Nephron progenitor cell (in vitro differentiated cells): ENCODE measurements around the gene EPS8.

Source experiments
- DNase-seq: peaks from one replicate; pipeline ENCODE4 v3.0.0; 2021
- H3K27ac Mint-ChIP-seq: 2 replicates; pipeline ENCODE4 v1.8.0; 2021; ENCODE audit warnings: mild to moderate bottlenecking, moderate library complexity, mixed read lengths
- H3K27me3 Mint-ChIP-seq: 2 replicates; pipeline ENCODE4 v1.8.0; 2021; ENCODE audit warnings: mild to moderate bottlenecking, low read depth, mixed read lengths; ENCODE audit not compliant: poor library complexity
- H3K36me3 Mint-ChIP-seq: 2 replicates; pipeline ENCODE4 v1.8.0; 2021; ENCODE audit warnings: low read depth, mixed read lengths
- H3K4me1 Mint-ChIP-seq: 2 replicates; pipeline ENCODE4 v1.8.0; 2021; ENCODE audit warnings: mixed read lengths
- H3K4me3 Mint-ChIP-seq: 2 replicates; pipeline ENCODE4 v1.8.0; 2021; ENCODE audit warnings: mild to moderate bottlenecking, moderate library complexity, mixed read lengths
- H3K9me3 Mint-ChIP-seq: 2 replicates; pipeline ENCODE4 v1.8.0; 2021; ENCODE audit warnings: mild to moderate bottlenecking, moderate library complexity, mixed read lengths
- TF ChIP-seq, protein P1 (sequence below): fragments of 200-600 bp; sonication (generic); IDR thresholded peaks from 2 replicates; pipeline ENCODE4 v1.5.0; 2021; ENCODE audit warnings: antibody characterized with exemption

Gene EPS8

DNA sequence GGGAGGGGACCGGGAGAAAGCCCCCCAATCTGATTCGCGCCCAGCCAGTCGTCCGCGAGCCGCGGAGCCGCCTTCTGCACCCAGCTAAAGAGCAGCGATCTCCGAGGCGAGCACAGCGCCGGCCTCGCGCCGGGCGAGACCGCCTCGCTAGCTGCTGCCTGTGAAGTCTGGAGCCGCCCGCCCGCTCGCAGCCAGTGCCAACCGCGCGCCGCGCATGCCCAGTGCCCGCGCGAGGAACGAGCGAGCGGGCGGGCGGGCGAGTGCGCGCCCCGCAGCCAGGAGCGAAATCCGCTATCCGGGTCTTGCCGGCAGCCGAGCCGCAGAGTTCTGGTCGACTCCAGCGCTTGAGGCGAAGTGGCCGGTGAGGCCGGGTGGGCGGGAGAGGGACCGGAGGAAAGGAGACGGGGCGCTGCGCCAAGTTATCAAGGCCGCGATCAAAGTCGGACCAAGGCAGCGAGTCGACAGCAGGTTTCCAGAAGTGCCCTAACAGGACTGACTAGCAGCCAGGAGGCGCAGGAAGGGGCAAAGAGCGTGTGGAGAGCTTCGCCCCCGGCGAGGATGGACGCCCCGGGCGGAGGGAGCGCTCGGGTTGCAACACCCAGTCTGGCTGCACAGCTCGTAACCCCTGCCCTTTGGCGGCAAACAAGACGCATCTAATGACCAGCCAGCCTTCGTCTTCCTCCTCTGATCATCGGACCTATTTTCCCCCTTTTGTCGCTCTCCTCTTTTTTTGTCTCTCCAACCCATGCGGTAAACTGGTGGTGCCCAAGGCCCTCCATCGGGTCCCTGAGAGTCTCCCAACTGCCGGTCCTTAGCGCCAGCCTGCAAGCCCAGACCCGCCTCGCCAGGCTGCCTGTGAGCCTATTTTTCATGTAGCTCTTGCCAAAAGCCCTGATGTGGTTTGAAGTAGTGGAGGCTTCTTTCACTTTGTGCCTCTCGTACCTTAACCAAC, at the start of gene EPS8:
Gene EPS8 (minus strand): TSS at position 169 of the 952 bp plus-strand sequence. CDS start 106,437 bp downstream, outside the sequence.
- H3K4me1 Mint-ChIP-seq = peaks cover 17% of the 10 kb centered on the region
- peaks cover 6% of the 10 kb centered on the region for H3K9me3 Mint-ChIP-seq
- peaks cover 8% of the 10 kb centered on the region for H3K36me3 Mint-ChIP-seq
- H3K27me3 Mint-ChIP-seq = peaks cover 40% of the 10 kb centered on the region
- TF ChIP-seq, protein P1, sequence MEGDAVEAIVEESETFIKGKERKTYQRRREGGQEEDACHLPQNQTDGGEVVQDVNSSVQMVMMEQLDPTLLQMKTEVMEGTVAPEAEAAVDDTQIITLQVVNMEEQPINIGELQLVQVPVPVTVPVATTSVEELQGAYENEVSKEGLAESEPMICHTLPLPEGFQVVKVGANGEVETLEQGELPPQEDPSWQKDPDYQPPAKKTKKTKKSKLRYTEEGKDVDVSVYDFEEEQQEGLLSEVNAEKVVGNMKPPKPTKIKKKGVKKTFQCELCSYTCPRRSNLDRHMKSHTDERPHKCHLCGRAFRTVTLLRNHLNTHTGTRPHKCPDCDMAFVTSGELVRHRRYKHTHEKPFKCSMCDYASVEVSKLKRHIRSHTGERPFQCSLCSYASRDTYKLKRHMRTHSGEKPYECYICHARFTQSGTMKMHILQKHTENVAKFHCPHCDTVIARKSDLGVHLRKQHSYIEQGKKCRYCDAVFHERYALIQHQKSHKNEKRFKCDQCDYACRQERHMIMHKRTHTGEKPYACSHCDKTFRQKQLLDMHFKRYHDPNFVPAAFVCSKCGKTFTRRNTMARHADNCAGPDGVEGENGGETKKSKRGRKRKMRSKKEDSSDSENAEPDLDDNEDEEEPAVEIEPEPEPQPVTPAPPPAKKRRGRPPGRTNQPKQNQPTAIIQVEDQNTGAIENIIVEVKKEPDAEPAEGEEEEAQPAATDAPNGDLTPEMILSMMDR = no peak
- H3K27ac Mint-ChIP-seq = no peak within 1 kb of the TSS
- DNase-seq = peak; percentile 98
- peak within 1 kb of the TSS; percentile 87 for H3K4me3 Mint-ChIP-seq

DNA sequence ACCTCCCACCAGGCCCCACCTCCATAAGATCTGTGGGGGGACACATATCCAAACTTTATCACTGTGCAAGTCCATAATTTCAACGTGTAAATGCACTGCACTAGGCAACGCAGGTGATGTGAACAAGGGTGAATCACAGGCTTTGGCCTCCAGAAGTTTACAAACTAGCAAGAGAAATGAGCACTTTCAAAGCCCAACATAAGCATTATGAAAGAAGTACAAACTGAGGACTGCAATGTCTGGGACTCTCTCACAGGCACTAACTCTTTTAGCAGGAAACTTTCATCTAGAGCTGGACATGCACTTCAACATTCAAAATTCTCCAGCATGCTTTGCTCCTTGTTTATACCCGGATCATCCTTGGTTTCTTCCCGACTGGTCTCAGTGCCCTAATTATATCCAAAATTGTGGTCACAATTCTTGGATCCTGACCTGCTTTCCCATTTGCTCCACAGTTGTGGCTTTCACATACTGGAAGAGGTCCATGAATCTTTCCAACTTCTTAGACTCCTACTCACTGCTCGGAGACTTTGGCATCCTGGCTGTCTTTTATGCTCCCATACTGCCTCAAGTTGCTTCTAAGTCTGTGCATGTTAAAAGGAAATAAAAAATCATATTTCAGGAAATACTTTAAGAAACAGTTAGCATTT, 48.1 kb upstream of the EPS8 start:
- Mint-ChIP-seq H3K27ac (no peak overlapping the region), H3K27me3 (peaks cover 7% of the 10 kb centered on the region), H3K36me3 (no peaks in the 10 kb centered on the region), H3K4me1 (peaks cover 5% of the 10 kb centered on the region), H3K4me3 (no peak overlapping the region), H3K9me3 (peaks cover 12% of the 10 kb centered on the region)
- DNase-seq = no peak
- TF ChIP-seq, protein P1 = no peak

DNA sequence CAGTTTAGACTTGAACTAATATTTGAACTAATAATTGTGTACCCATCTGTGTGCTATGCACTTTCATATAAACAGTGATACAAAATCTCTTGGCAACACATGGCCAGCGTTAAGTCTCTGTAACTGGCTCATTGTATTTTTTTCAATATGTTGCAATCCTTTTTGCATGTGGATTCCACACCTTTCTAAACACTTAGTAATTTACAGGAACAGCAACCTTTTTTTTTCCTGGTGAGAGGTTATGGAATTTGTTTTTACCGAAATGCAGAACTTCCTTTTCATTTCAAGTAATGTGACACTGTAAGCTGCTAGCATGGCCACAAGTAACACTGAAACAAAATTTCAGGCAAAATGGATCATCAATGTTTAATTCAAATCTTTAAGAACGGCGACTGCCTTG, 45.4 kb upstream of the EPS8 start:
- H3K36me3 Mint-ChIP-seq = no peaks in the 10 kb centered on the region
- H3K27ac Mint-ChIP-seq = no peak overlapping the region
- H3K9me3 Mint-ChIP-seq = peaks cover 12% of the 10 kb centered on the region
- no peak for DNase-seq
- peaks cover 7% of the 10 kb centered on the region for H3K27me3 Mint-ChIP-seq
- H3K4me3 Mint-ChIP-seq = no peak overlapping the region
- H3K4me1 Mint-ChIP-seq = peaks cover 5% of the 10 kb centered on the region
- TF ChIP-seq, protein P1 = no peak

DNA sequence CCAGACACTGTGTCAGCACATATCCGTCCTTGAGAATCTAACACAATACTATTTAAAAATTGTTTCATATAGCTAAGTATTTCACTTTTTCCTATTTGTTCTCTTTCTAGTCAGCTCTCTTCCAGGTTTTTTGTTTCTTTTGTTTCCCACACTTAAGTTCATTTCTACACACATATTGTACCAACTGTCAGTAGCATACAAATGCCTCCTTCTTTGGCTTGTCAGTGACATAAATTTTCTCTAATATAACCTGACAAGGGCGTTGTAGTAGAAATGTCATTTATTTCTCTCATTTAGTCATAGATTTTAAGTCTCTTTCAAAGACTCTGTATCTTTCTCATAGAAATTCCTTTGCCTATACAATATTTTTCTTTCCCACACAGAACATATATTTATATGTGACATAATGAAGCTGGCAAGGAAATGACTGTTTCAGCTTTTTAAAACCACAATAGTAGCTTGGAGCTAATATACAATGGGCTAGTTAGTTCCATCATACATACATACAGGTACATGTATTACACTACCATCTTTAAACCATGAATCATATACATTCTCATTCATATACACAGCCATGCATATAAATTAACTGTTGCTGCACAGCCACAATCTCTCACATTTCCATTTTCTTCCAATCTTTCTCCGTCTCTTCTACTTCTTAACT, 42.3 kb upstream of the EPS8 start:
- no peaks in the 10 kb centered on the region for H3K4me1 Mint-ChIP-seq
- H3K27me3 Mint-ChIP-seq = no peaks in the 10 kb centered on the region
- H3K27ac Mint-ChIP-seq = no peak overlapping the region
- no peak for DNase-seq
- H3K9me3 Mint-ChIP-seq = no peaks in the 10 kb centered on the region
- TF ChIP-seq, protein P1 = no peak
- H3K4me3 Mint-ChIP-seq = no peak overlapping the region
- H3K36me3 Mint-ChIP-seq = no peaks in the 10 kb centered on the region

DNA sequence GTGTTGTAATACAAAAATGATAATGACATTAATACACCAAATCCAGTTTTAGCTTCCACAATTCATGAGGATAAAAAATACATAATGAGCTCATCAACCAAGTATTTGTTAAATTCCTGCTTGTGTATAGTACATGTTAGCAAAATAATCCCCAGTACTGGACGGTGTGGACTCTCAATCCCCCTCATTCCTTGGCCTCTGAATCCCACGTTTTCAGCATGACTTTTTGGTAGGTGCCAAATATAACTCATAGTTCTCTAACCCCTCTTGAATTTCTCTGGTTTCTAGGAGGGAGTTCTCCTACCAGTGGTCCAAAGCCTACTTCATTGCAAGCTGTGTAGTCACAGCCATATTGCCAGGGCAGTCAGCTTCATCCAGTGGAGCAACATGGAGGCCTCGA, 41.4 kb upstream of the EPS8 start:
- no peak for DNase-seq
- no peak overlapping the region for H3K4me3 Mint-ChIP-seq
- no peak overlapping the region for H3K27ac Mint-ChIP-seq
- no peaks in the 10 kb centered on the region for H3K27me3 Mint-ChIP-seq
- H3K9me3 Mint-ChIP-seq = no peaks in the 10 kb centered on the region
- TF ChIP-seq, protein P1 = no peak
- H3K4me1 Mint-ChIP-seq = no peaks in the 10 kb centered on the region
- H3K36me3 Mint-ChIP-seq = no peaks in the 10 kb centered on the region
